K562 (cell line): ENCODE measurements around the gene NPB. TPM values are rescaled to one million over a fixed set of nuclear protein-coding genes. Genes with fewer than 3 reads are reported as not detected.

Source experiments
- ARHGAP35 ChIP-seq: fragments of 450-650 bp; IDR thresholded peaks from 2 replicates; pipeline ENCODE4 v1.6.1; 2018; ENCODE audit not compliant: partially characterized antibody
- EGR1 ChIP-seq: fragments of 450-650 bp; conservative IDR thresholded peaks from 2 replicates; pipeline ENCODE4 v1.6.1; 2017; ENCODE audit warnings: mild to moderate bottlenecking
- KAT7 ChIP-seq: sonication (generic); formaldehyde crosslinking; IDR thresholded peaks from 2 replicates; pipeline ENCODE4 v1.8.0; 2022; ENCODE audit warnings: missing genetic modification reagents, mild to moderate bottlenecking, borderline replicate concordance
- KDM5B ChIP-seq: fragments of 200-600 bp; sonication (generic); IDR thresholded peaks from 2 replicates; pipeline ENCODE4 v1.6.1; 2012; ENCODE audit warnings: low read depth, mild to moderate bottlenecking, moderate library complexity, low read length, control low read depth, inconsistent platforms; ENCODE audit not compliant: insufficient replicate concordance
- MYC ChIP-seq, 2 experiments: fragments of 250-450 bp in 1 of 2; sonication (Bioruptor Pico) in 1 of 2; IDR thresholded peaks; 2 replicates each; pipeline versions ENCODE4 v1.5.1 to v1.6.1; 2012 to 2021; ENCODE audit warnings: low read depth in 2 of 2, borderline replicate concordance in 1 of 2, improper control_type of control experiment in 1 of 2, low read length in 1 of 2, mild to moderate bottlenecking in 1 of 2, moderate library complexity in 1 of 2
- NRF1 ChIP-seq, 2 experiments: fragments of 450-650 bp; IDR thresholded peaks in 1 of 2; conservative IDR thresholded peaks in 1 of 2; 2 replicates each; pipeline ENCODE4 v1.6.1; 2014; ENCODE audit warnings: mild to moderate bottlenecking in 2 of 2
- SAP30 ChIP-seq: fragments of 200-600 bp; sonication (generic); IDR thresholded peaks from 2 replicates; pipeline ENCODE4 v1.6.1; 2012; ENCODE audit warnings: borderline replicate concordance, low read depth, mild to moderate bottlenecking, moderate library complexity, low read length, control low read depth, inconsistent platforms; ENCODE audit not compliant: insufficient read depth, poor library complexity, severe bottlenecking
- ZNF165 ChIP-seq: fragments of 250-450 bp; sonication (Bioruptor Pico); IDR thresholded peaks from 2 replicates; pipeline ENCODE4 v1.4.0; 2020; ENCODE audit warnings: borderline replicate concordance
- ZNF224 ChIP-seq: sonication (generic); formaldehyde crosslinking; IDR thresholded peaks from 2 replicates; pipeline ENCODE4 v1.8.0; 2022; ENCODE audit warnings: mild to moderate bottlenecking, missing genetic modification reagents
- polyA plus RNA-seq, 8 experiments: library from polyadenylated mRNA; depleted of rRNA in 4 of 8; stranded (reverse) in 5 of 8; unstranded in 3 of 8; fragments of >200 nt; fragmentation: Nextera tagmentation in 2 of 8; fragmentation: Illumina TruSeq in 1 of 8; extraction: Ambion mirVana in 2 of 8; extraction: Trizol in 1 of 8; gene quantifications; 2 replicates each; pipeline versions ENCODE4 v1.2.1 to v1.2.3, GENCODE V29; 2011 to 2014; ENCODE audit warnings: inconsistent platforms in 1 of 8, missing spikeins in 1 of 8
- total RNA-seq, 7 experiments: library from RNA; depleted of rRNA in 6 of 7; stranded (reverse); fragments of >200 nt in 6 of 7; fragmentation: Illumina TruSeq in 2 of 7; extraction: Trizol in 2 of 7; gene quantifications; 2 replicates each; pipeline versions ENCODE4 v1.2.1 to v1.2.3, GENCODE V29; 2011 to 2021; ENCODE audit warnings: low replicate concordance in 1 of 7
- TF ChIP-seq, protein P1 (sequence below), 2 experiments: IDR thresholded peaks; 2 replicates each; pipeline ENCODE4 v1.6.1; 2011; ENCODE audit warnings: borderline replicate concordance in 1 of 2, control low read depth in 1 of 2, low read depth in 1 of 2, low read length in 1 of 2, mild to moderate bottlenecking in 1 of 2, mixed read lengths in 1 of 2, moderate library complexity in 1 of 2; ENCODE audit not compliant: insufficient read depth in 1 of 2, insufficient read length in 1 of 2, poor library complexity in 1 of 2, severe bottlenecking in 1 of 2; ENCODE audit errors: extremely low read depth in 1 of 2
- TF ChIP-seq, protein P2 (sequence below), 2 experiments: IDR thresholded peaks; 2 replicates each; pipeline ENCODE4 v1.6.1; 2012; ENCODE audit warnings: improper control_type of control experiment in 2 of 2, low read depth in 2 of 2, low read length in 2 of 2, borderline replicate concordance in 1 of 2
- TF ChIP-seq, protein P3 (sequence below): sonication (generic); formaldehyde crosslinking; IDR thresholded peaks from 2 replicates; pipeline ENCODE4 v1.8.0; 2022; ENCODE audit warnings: missing genetic modification reagents, mild to moderate bottlenecking, moderate library complexity, borderline replicate concordance
- TF ChIP-seq, protein P4 (sequence below), 2 experiments: fragments of 450-650 bp in 1 of 2; sonication (generic) in 1 of 2; formaldehyde crosslinking in 1 of 2; IDR thresholded peaks in 1 of 2; conservative IDR thresholded peaks in 1 of 2; 2 replicates each; pipeline versions ENCODE4 v1.6.1 to v1.8.1; 2016 to 2023; ENCODE audit warnings: mild to moderate bottlenecking in 2 of 2, moderate library complexity in 2 of 2, inconsistent platforms in 1 of 2, missing genetic modification reagents in 1 of 2
- TF ChIP-seq, protein P5 (sequence below): fragments of 250-450 bp; sonication (Bioruptor Pico); IDR thresholded peaks from 2 replicates; pipeline ENCODE4 v1.8.0; 2021; ENCODE audit warnings: moderate library complexity, mild to moderate bottlenecking, inconsistent platforms

Gene NPB
- total and polyA plus RNA-seq, 9 of the 15 experiments (the other 6 are each of a cell fraction or from before 2014, with no cell fraction given): 0.03 to 0.61 (median 0.14) TPM; not detected in 2

DNA sequence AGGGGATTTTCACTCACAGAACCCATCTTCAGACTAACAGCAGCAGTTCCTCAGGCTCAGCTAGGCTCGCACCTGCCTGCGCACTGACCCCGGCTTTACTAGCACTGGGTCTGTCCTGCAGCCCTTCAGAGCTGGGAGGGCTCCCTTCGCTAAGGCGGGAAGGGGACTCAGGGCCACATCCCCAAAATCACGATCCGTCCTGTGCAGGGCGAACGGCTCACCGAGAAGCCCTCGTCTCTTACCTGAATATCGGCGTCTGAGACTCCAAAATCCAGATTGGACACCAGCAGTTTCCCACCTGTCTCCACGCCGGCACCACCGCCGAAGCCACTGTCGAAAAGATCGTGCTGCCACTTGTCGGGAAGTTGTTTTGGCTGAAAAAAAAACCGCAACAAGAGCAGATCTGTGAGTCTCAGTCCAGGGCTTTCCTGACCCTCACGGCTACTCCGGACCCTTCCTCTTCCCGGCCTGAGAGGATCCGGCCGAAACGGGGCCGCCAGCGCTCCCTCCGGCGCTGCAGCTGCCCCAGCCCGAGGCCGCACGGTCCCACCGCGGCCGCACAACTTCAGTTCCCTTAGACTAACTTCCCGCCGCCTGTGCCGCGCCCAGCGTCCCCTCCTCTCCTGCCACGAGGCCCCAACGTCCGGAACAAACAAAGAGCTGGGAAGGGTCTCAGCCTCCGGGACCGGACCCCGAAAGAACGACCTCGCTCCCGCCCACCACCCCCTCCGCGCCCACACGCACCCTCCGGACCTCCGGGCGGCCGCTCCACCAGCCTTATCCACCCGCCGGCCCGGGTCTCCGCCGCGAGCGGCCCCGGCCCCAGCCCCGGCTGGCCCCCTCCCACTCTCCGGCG lies 11.4 kb upstream of the NPB start (continued):
- TF ChIP-seq, protein P1, sequence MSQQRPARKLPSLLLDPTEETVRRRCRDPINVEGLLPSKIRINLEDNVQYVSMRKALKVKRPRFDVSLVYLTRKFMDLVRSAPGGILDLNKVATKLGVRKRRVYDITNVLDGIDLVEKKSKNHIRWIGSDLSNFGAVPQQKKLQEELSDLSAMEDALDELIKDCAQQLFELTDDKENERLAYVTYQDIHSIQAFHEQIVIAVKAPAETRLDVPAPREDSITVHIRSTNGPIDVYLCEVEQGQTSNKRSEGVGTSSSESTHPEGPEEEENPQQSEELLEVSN (IDR thresholded peaks at IDR 0.05; ENCODE audit: borderline replicate concordance in 1 of 2, extremely low read depth in 1 of 2, insufficient read depth in 1 of 2, insufficient read length in 1 of 2, low read depth in 1 of 2, low read length in 1 of 2, poor library complexity in 1 of 2, severe bottlenecking in 1 of 2): peak in 1 of 2 experiments; percentile 22
- TF ChIP-seq ARHGAP35 (no peak), KAT7 (CRISPR knock-in tag) (0 out of 2 replicates have a peak, but pooled peaks have one; percentile 82), ZNF165 (no peak), MYC (IDR thresholded peaks at IDR 0.05; ENCODE audit: low read depth, low read length) (peak; percentile 36; the same call in 1 of the 2 replicates), MYC (CRISPR knock-in tag; IDR thresholded peaks at IDR 0.05; ENCODE audit: borderline replicate concordance, low read depth) (no peak), SAP30 (peak; percentile 58), ZNF224 (no peak), NRF1 (conservative IDR thresholded peaks at IDR 0.05 in 1 of 2, IDR thresholded peaks at IDR 0.05 in 1 of 2) (peak in 1 of 2 experiments; percentile 29; a peak in 1 of 4 replicates), EGR1 (0 out of 2 replicates have a peak, but pooled peaks have one; percentile 29), KDM5B (peak; percentile 23)
- TF ChIP-seq, protein P2, sequence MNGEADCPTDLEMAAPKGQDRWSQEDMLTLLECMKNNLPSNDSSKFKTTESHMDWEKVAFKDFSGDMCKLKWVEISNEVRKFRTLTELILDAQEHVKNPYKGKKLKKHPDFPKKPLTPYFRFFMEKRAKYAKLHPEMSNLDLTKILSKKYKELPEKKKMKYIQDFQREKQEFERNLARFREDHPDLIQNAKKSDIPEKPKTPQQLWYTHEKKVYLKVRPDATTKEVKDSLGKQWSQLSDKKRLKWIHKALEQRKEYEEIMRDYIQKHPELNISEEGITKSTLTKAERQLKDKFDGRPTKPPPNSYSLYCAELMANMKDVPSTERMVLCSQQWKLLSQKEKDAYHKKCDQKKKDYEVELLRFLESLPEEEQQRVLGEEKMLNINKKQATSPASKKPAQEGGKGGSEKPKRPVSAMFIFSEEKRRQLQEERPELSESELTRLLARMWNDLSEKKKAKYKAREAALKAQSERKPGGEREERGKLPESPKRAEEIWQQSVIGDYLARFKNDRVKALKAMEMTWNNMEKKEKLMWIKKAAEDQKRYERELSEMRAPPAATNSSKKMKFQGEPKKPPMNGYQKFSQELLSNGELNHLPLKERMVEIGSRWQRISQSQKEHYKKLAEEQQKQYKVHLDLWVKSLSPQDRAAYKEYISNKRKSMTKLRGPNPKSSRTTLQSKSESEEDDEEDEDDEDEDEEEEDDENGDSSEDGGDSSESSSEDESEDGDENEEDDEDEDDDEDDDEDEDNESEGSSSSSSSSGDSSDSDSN (IDR thresholded peaks at IDR 0.05; ENCODE audit: borderline replicate concordance in 1 of 2, low read depth in 2 of 2, low read length in 2 of 2): peak in 1 of 2 experiments; percentile 63; a peak in 1 of 4 replicates
- TF ChIP-seq, protein P3, sequence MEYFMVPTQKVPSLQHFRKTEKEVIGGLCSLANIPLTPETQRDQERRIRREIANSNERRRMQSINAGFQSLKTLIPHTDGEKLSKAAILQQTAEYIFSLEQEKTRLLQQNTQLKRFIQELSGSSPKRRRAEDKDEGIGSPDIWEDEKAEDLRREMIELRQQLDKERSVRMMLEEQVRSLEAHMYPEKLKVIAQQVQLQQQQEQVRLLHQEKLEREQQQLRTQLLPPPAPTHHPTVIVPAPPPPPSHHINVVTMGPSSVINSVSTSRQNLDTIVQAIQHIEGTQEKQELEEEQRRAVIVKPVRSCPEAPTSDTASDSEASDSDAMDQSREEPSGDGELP (CRISPR knock-in tag): peak; percentile 29; the same call in 1 of the 2 replicates
- TF ChIP-seq, protein P4, sequence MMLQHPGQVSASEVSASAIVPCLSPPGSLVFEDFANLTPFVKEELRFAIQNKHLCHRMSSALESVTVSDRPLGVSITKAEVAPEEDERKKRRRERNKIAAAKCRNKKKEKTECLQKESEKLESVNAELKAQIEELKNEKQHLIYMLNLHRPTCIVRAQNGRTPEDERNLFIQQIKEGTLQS (IDR thresholded peaks at IDR 0.05): no peak
- TF ChIP-seq, protein P4 (CRISPR knock-in tag; conservative IDR thresholded peaks at IDR 0.05): no peak
- TF ChIP-seq, protein P5, sequence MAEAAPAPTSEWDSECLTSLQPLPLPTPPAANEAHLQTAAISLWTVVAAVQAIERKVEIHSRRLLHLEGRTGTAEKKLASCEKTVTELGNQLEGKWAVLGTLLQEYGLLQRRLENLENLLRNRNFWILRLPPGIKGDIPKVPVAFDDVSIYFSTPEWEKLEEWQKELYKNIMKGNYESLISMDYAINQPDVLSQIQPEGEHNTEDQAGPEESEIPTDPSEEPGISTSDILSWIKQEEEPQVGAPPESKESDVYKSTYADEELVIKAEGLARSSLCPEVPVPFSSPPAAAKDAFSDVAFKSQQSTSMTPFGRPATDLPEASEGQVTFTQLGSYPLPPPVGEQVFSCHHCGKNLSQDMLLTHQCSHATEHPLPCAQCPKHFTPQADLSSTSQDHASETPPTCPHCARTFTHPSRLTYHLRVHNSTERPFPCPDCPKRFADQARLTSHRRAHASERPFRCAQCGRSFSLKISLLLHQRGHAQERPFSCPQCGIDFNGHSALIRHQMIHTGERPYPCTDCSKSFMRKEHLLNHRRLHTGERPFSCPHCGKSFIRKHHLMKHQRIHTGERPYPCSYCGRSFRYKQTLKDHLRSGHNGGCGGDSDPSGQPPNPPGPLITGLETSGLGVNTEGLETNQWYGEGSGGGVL (CRISPR knock-in tag): no peak
